Measurements from ENCODE around the gene SLC47A2. TPM values are rescaled to one million over a fixed set of nuclear protein-coding genes. Genes with fewer than 3 reads are reported as not detected.

Gene SLC47A2
- total RNA-seq, 2 experiments from 2014 or later, result not detected

DNA sequence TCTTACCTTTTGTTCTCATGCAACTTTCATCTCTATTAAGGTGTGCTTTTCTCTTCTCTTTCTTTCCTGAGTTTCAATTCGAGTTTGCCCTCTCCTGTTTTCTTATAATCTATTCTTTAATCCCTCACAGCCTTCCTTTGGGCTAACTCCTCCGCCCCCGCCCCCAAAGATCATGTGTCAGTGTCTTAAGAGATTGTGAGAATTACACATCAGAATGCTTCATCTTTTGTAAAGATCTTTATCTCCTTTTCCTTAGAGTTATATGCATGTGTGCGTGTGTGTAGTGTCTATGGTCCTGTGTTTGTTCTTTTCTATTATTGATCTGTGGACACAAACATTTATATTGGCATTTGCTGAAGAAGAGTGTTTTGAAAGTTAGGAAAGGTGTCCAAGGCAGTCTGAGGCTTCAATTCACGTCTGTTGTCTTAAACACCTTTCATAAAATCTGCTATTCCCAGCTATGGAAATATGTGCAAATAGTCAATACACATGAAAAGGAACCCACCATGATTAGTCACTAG lies 74.0 kb downstream of the SLC47A2 start:
- POLR2A ChIA-PET, result interaction anchor here (0.5 to 1.6 kb wide), 3 partner anchors 13 to 333 kb away, joined by 3 to 5 read pairs (median 4); no protein-coding TSS in a partner anchor
- H3K9me3 ChIP-seq (ENCODE audit: low read length), result 0 out of 2 replicates have a peak, but pooled peaks cover 6% of the 10 kb centered on the region
- H3K4me2 ChIP-seq (ENCODE audit: low read length), result no peak overlapping the region
- peaks cover 5% of the 10 kb centered on the region for H3K4me1 ChIP-seq (ENCODE audit: insufficient read depth, low read length, poor library complexity, severe bottlenecking)
- H3K9me2 ChIP-seq (ENCODE audit: insufficient read depth, low read length), result no peaks in the 10 kb centered on the region
- H3K36me3 ChIP-seq (ENCODE audit: insufficient read depth, low read length), result no peaks in the 10 kb centered on the region
- CTCF ChIA-PET (ENCODE audit: unreplicated experiment), result no interaction called here
- no peak for DNase-seq (ENCODE audit: low spot score)
- no peak overlapping the region for H3K27ac ChIP-seq (ENCODE audit: low read depth, low read length, poor library complexity, severe bottlenecking)
- intact Hi-C loops (cut with micrococcal nuclease; ENCODE audit: unreplicated experiment), result loop anchor here (10.0 kb wide), 2 partner anchors 122 to 268 kb away; partner anchors contain the start of gene MAPK7
- no peak for TF ChIP-seq EZH2phosphoT487 (IDR thresholded peaks at IDR 0.05; ENCODE audit: borderline replicate concordance, low read depth, low read length)
- TF ChIP-seq, protein P1, sequence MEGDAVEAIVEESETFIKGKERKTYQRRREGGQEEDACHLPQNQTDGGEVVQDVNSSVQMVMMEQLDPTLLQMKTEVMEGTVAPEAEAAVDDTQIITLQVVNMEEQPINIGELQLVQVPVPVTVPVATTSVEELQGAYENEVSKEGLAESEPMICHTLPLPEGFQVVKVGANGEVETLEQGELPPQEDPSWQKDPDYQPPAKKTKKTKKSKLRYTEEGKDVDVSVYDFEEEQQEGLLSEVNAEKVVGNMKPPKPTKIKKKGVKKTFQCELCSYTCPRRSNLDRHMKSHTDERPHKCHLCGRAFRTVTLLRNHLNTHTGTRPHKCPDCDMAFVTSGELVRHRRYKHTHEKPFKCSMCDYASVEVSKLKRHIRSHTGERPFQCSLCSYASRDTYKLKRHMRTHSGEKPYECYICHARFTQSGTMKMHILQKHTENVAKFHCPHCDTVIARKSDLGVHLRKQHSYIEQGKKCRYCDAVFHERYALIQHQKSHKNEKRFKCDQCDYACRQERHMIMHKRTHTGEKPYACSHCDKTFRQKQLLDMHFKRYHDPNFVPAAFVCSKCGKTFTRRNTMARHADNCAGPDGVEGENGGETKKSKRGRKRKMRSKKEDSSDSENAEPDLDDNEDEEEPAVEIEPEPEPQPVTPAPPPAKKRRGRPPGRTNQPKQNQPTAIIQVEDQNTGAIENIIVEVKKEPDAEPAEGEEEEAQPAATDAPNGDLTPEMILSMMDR (conservative IDR thresholded peaks at IDR 0.05; ENCODE audit: low read length), result no peak
- BruUV-seq (replicated peaks), result no TSS peak
- no peaks in the 10 kb centered on the region for H4K20me1 ChIP-seq (ENCODE audit: insufficient read depth, low read length)
- H3K4me3 ChIP-seq (ENCODE audit: low read depth, low read length, poor library complexity, severe bottlenecking), result no peak overlapping the region
- no peaks in the 10 kb centered on the region for H3K79me2 ChIP-seq (ENCODE audit: insufficient read depth, low read depth, low read length)
- H2AFZ ChIP-seq (ENCODE audit: low read length), result no peak overlapping the region

DNA sequence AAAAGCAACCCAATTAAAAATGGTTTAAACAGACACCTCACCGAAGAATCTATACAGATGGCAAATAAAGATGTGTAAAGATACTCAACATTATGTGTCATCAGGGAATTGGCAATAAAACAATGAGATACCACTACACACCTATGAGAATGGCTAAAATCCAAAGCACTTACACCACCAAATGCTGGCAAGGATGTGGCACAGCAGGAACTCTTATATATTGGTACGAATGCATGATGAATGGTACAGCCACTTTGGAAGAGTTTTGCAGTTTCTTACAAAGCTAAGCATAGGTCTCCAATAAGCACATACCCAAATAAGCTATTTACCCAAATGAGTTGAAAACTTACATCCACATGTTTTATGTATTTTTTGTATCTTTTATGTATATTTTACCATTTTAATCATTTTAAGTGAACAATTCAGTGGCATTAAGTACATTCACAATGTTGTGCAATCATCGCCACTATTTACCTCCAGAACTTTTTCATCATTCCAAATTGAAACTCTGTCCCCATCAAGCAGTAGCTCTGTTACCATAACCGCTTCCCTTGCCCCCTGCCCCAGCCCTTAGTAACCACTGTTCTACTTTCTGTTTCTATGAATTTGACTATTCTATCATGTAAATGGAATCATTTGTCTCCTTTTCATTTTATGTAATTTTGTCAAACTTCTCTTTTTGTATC lies 74.6 kb downstream of the SLC47A2 start:
- H4K20me1 ChIP-seq (ENCODE audit: insufficient read depth, low read length), result no peaks in the 10 kb centered on the region
- no TSS peak for BruUV-seq (replicated peaks)
- no peaks in the 10 kb centered on the region for H3K79me2 ChIP-seq (ENCODE audit: insufficient read depth, low read depth, low read length)
- H3K4me1 ChIP-seq (ENCODE audit: insufficient read depth, low read length, poor library complexity, severe bottlenecking), result no peaks in the 10 kb centered on the region
- H2AFZ ChIP-seq (ENCODE audit: low read length), result no peak overlapping the region
- DNase-seq (ENCODE audit: low spot score), result no peak
- CTCF ChIA-PET (ENCODE audit: unreplicated experiment), result no interaction called here
- H3K27ac ChIP-seq (ENCODE audit: low read depth, low read length, poor library complexity, severe bottlenecking), result no peak overlapping the region
- no peaks in the 10 kb centered on the region for H3K9me2 ChIP-seq (ENCODE audit: insufficient read depth, low read length)
- POLR2A ChIA-PET, result interaction anchor here (0.5 to 1.6 kb wide), 2 partner anchors 14 to 333 kb away, joined by 3 to 5 read pairs; no protein-coding TSS in a partner anchor
- TF ChIP-seq EZH2phosphoT487 (IDR thresholded peaks at IDR 0.05; ENCODE audit: borderline replicate concordance, low read depth, low read length), result no peak
- TF ChIP-seq, protein P1 (conservative IDR thresholded peaks at IDR 0.05; ENCODE audit: low read length), result no peak
- 0 out of 2 replicates have a peak, but pooled peaks cover 6% of the 10 kb centered on the region for H3K9me3 ChIP-seq (ENCODE audit: low read length)
- intact Hi-C loops (cut with micrococcal nuclease; ENCODE audit: unreplicated experiment), result loop anchor here (10.0 kb wide), 2 partner anchors 123 to 267 kb away; partner anchors contain the start of gene MAPK7
- no peak overlapping the region for H3K4me2 ChIP-seq (ENCODE audit: low read length)
- no peak overlapping the region for H3K4me3 ChIP-seq (ENCODE audit: low read depth, low read length, poor library complexity, severe bottlenecking)
- no peaks in the 10 kb centered on the region for H3K36me3 ChIP-seq (ENCODE audit: insufficient read depth, low read length)

DNA sequence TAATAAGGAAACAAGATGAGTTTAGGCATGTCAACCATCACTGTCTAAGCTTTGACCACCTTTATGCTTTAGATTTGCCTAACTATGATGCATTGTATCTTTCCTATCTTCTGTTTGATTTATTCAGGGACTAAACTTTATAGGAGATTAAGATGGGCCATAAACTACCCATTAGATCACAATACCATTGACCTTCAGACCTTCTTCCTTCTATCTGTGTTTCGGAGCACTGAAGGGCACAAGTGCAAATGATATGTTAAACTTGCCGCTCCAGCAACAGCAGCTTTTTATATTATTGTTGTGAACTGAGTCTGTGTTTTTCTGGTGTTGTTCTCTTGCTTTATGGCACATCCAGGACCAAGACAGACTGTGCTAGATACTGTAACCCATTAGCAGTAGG lies 84.5 kb downstream of the SLC47A2 start:
- no peaks in the 10 kb centered on the region for H4K20me1 ChIP-seq (ENCODE audit: insufficient read depth, low read length)
- CTCF ChIA-PET (ENCODE audit: unreplicated experiment), result no interaction called here
- TF ChIP-seq, protein P1 (conservative IDR thresholded peaks at IDR 0.05; ENCODE audit: low read length), result no peak
- no peak for TF ChIP-seq EZH2phosphoT487 (IDR thresholded peaks at IDR 0.05; ENCODE audit: borderline replicate concordance, low read depth, low read length)
- POLR2A ChIA-PET, result no interaction called here
- H3K9me3 ChIP-seq (ENCODE audit: low read length), result no peaks in the 10 kb centered on the region
- no peaks in the 10 kb centered on the region for H3K4me1 ChIP-seq (ENCODE audit: insufficient read depth, low read length, poor library complexity, severe bottlenecking)
- no peak overlapping the region for H3K4me2 ChIP-seq (ENCODE audit: low read length)
- H3K9me2 ChIP-seq (ENCODE audit: insufficient read depth, low read length), result no peaks in the 10 kb centered on the region
- no TSS peak for BruUV-seq (replicated peaks)
- intact Hi-C loops (cut with micrococcal nuclease; ENCODE audit: unreplicated experiment), result loop anchor here (10.0 kb wide), 1 partner anchor 57 kb away; no protein-coding TSS in a partner anchor
- no peaks in the 10 kb centered on the region for H3K79me2 ChIP-seq (ENCODE audit: insufficient read depth, low read depth, low read length)
- H3K36me3 ChIP-seq (ENCODE audit: insufficient read depth, low read length), result no peaks in the 10 kb centered on the region
- H3K4me3 ChIP-seq (ENCODE audit: low read depth, low read length, poor library complexity, severe bottlenecking), result no peak overlapping the region
- H3K27ac ChIP-seq (ENCODE audit: low read depth, low read length, poor library complexity, severe bottlenecking), result no peak overlapping the region
- no peak overlapping the region for H2AFZ ChIP-seq (ENCODE audit: low read length)
- DNase-seq (ENCODE audit: low spot score), result no peak

Measured in OCI-LY7 (cell line).